RWPE2 (cell line): Measurements from ENCODE around the gene RETSAT.
"Not testable (repeated sequence)": the region's sequence is repeated elsewhere in the genome, so short reads cannot be mapped to it uniquely, and the experiment has no call there.

Source experiments
- ATAC-seq: fragments of 200-7000 bp; cut with Tn5 transposase; 3 replicates; pipeline ENCODE4 v1.9.1; 2021; ENCODE audit warnings: low read depth
- DNase-seq: peaks from one replicate; pipeline ENCODE4 v3.0.0-alpha.2; 2020; ENCODE audit warnings: low spot score
- H3K27ac ChIP-seq: fragments of 450-650 bp; 2 replicates; pipeline ENCODE4 v1.5.1; 2017; ENCODE audit warnings: mild to moderate bottlenecking; ENCODE audit not compliant: poor library complexity, severe bottlenecking
- H3K27me3 ChIP-seq: fragments of 250-450 bp; sonication (Bioruptor Pico); 2 replicates; pipeline ENCODE4 v1.5.1; 2021; ENCODE audit warnings: mild to moderate bottlenecking, moderate library complexity; ENCODE audit not compliant: insufficient read depth, poor library complexity, severe bottlenecking
- H3K36me3 ChIP-seq: fragments of 250-450 bp; sonication (Bioruptor Pico); 2 replicates; pipeline ENCODE4 v1.5.1; 2020; ENCODE audit warnings: low read depth, mild to moderate bottlenecking, moderate library complexity
- H3K4me1 ChIP-seq: fragments of 250-450 bp; sonication (Bioruptor Pico); 2 replicates; pipeline ENCODE4 v1.5.1; 2021; ENCODE audit warnings: mild to moderate bottlenecking, moderate library complexity; ENCODE audit not compliant: insufficient read depth, poor library complexity, severe bottlenecking
- H3K4me3 ChIP-seq: fragments of 250-450 bp; sonication (Bioruptor Pico); 2 replicates; pipeline ENCODE4 v1.5.1; 2021; ENCODE audit warnings: mild to moderate bottlenecking, moderate library complexity; ENCODE audit not compliant: severe bottlenecking
- H3K9me3 ChIP-seq: fragments of 250-450 bp; sonication (Bioruptor Pico); 2 replicates; pipeline ENCODE4 v1.5.1; 2021; ENCODE audit warnings: mild to moderate bottlenecking, moderate library complexity; ENCODE audit not compliant: severe bottlenecking
- CTCF ChIP-seq: fragments of 450-650 bp; IDR thresholded peaks from one replicate; pipeline ENCODE4 v1.5.1; 2017; ENCODE audit warnings: mild to moderate bottlenecking, moderate library complexity; ENCODE audit not compliant: poor library complexity, severe bottlenecking

The RETSAT gene

GRCh38 chr2:85376291-85377065 lies 22.1 kb upstream of the RETSAT start:
- H3K27me3 ChIP-seq, result no peaks in the 10 kb centered on the region
- H3K36me3 ChIP-seq, result peaks cover 31% of the 10 kb centered on the region
- no peak for TF ChIP-seq CTCF
- no peak overlapping the region for H3K4me3 ChIP-seq
- H3K27ac ChIP-seq, result no peak overlapping the region
- no peaks in the 10 kb centered on the region for H3K4me1 ChIP-seq
- no peak for ATAC-seq
- no peak for DNase-seq
- H3K9me3 ChIP-seq, result no peaks in the 10 kb centered on the region

GRCh38 chr2:85371045-85371444 lies 16.7 kb upstream of the RETSAT start:
- no peaks in the 10 kb centered on the region for H3K4me1 ChIP-seq
- no peak overlapping the region for H3K27ac ChIP-seq
- H3K36me3 ChIP-seq, result peaks cover 3% of the 10 kb centered on the region; the same call in 1 of the 2 replicates
- H3K27me3 ChIP-seq, result no peaks in the 10 kb centered on the region
- ATAC-seq (no peak), DNase-seq (no peak)
- H3K9me3 ChIP-seq, result no peaks in the 10 kb centered on the region
- no peak overlapping the region for H3K4me3 ChIP-seq
- TF ChIP-seq CTCF, result no peak

- Histone ChIP-seq H3K27ac (no peak overlapping the region), H3K9me3 (no peaks in the 10 kb centered on the region), H3K4me3 (no peak overlapping the region), H3K27me3 (no peaks in the 10 kb centered on the region), H3K36me3 (no peaks in the 10 kb centered on the region), H3K4me1 (no peaks in the 10 kb centered on the region)
- ATAC-seq (peak; percentile 52; the same call in 1 of the 3 replicates), DNase-seq (no peak)
- no peak for TF ChIP-seq CTCF
Observed at GRCh38 chr2:85369500-85369899, 15.2 kb upstream of the RETSAT start.

- no peaks in the 10 kb centered on the region for H3K4me1 ChIP-seq
- no peak overlapping the region for H3K4me3 ChIP-seq
- no peak overlapping the region for H3K27ac ChIP-seq
- H3K36me3 ChIP-seq, result no peaks in the 10 kb centered on the region
- DNase-seq, result no peak
- ATAC-seq, result no peak
- TF ChIP-seq CTCF, result no peak
- H3K27me3 ChIP-seq, result no peaks in the 10 kb centered on the region
- no peaks in the 10 kb centered on the region for H3K9me3 ChIP-seq
Observed at GRCh38 chr2:85368921-85369320, 14.6 kb upstream of the RETSAT start.

- ATAC-seq (no peak), DNase-seq (no peak)
- Histone ChIP-seq H3K27me3 (no peaks in the 10 kb centered on the region), H3K27ac (no peak overlapping the region), H3K4me1 (no peaks in the 10 kb centered on the region), H3K9me3 (no peaks in the 10 kb centered on the region), H3K4me3 (no peak overlapping the region), H3K36me3 (peaks cover 12% of the 10 kb centered on the region)
- TF ChIP-seq CTCF, result no peak
Observed at GRCh38 chr2:85367180-85367579, 12.9 kb upstream of the RETSAT start.

GRCh38 chr2:85362653-85363387 lies 8.5 kb upstream of the RETSAT start:
- peaks cover 26% of the 10 kb centered on the region for H3K36me3 ChIP-seq
- not testable (repeated sequence) for DNase-seq, ATAC-seq, H3K27me3 ChIP-seq, H3K4me1 ChIP-seq, H3K9me3 ChIP-seq, H3K27ac ChIP-seq, H3K4me3 ChIP-seq
